Activated CD8-positive, alpha-beta memory T cell treated with anti-CD3 and anti-CD28 coated beads for 36 hours (primary cell): Measurements from ENCODE around the gene ATXN10. TPM values are rescaled to one million over a fixed set of nuclear protein-coding genes. Genes with fewer than 3 reads are reported as not detected.

Source experiments
- CTCF ChIA-PET: fragments of 350-600 bp; sonication (Branson Sonifier 250); formaldehyde crosslinking; loops from one replicate; lab custom pipeline; 2021; ENCODE audit warnings: antibody characterized with exemption; lab: Charles Lee
- POLR2A ChIA-PET: fragments of 350-600 bp; sonication (Branson Sonifier 250); formaldehyde crosslinking; loops from one replicate; lab custom pipeline; 2021; ENCODE audit warnings: antibody characterized with exemption; lab: Charles Lee
- total RNA-seq, 2 experiments: library from RNA; stranded (reverse); gene quantifications; one replicate each; pipeline ENCODE4 v1.2.3, GENCODE V29; 2021

ATXN10 gene
- total RNA-seq, 2 experiments from 2014 or later, result 105 to 120 TPM

GRCh38 chr22:45889539-45890350, 218.1 kb downstream of the ATXN10 start:
- POLR2A ChIA-PET, result no interaction called here
- CTCF ChIA-PET, result no interaction called here

GRCh38 chr22:45890351-45890635, 218.7 kb downstream of the ATXN10 start:
- ChIA-PET POLR2A (no interaction called here), CTCF (no interaction called here)

- ChIA-PET POLR2A (no interaction called here), CTCF (no interaction called here)
Measured at GRCh38 chr22:45891021-45891421, 219.4 kb downstream of the ATXN10 start.

- ChIA-PET CTCF (no interaction called here), POLR2A (no interaction called here)
Measured at GRCh38 chr22:45891471-45891995, 219.9 kb downstream of the ATXN10 start.

GRCh38 chr22:45891996-45892621, 220.5 kb downstream of the ATXN10 start:
- CTCF ChIA-PET, result no interaction called here
- POLR2A ChIA-PET, result no interaction called here

GRCh38 chr22:45892681-45893461, 221.2 kb downstream of the ATXN10 start:
- ChIA-PET POLR2A (no interaction called here), CTCF (no interaction called here)

- POLR2A ChIA-PET, result no interaction called here
- CTCF ChIA-PET, result interaction anchor here (0.6 kb wide), 1 partner anchor 168 kb away, joined by 3 read pairs; no protein-coding TSS in a partner anchor
Measured at GRCh38 chr22:45893516-45893915, 221.9 kb downstream of the ATXN10 start.

Other genes with a start within 250 kb of the ATXN10 start
- gene FBLN1, start 169.0 kb upstream of the ATXN10 start, total RNA-seq, result not detected